GM12878 (cell line): ENCODE results near the gene ADAMTSL5. TPM values are rescaled to one million over a fixed set of nuclear protein-coding genes. Genes with fewer than 3 reads are reported as not detected.
A peak's percentile ranks its signal among the peaks of the same experiment; 100 is the strongest.

ENCODE experiments used
- ATAC-seq: fragments of 200-7000 bp; cut with Tn5 transposase; 3 replicates; pipeline ENCODE4 v1.9.1; 2020; ENCODE audit warnings: mild to moderate bottlenecking, moderate library complexity
- BruUV-seq: library from RNA; stranded (reverse); fragments of 400-500 nt; replicated peaks from 2 replicates; lab custom pipeline; 2021; lab: Mats Ljungman, UMichigan
- CTCF ChIA-PET: fragments of 300-600 bp; sonication (Branson Sonifier 250); formaldehyde crosslinking; extraction: SDS; loops from one replicate; lab custom pipeline; 2021; ENCODE audit warnings: inconsistent platforms; lab: Yijun Ruan, JAX
- POLR2A ChIA-PET: fragments of 350-600 bp; formaldehyde crosslinking; extraction: SDS; loops from one replicate; lab custom pipeline; 2021; ENCODE audit warnings: inconsistent platforms; lab: Charles Lee
- RAD21 ChIA-PET: fragments of 300-600 bp; sonication (Branson Sonifier 250); formaldehyde crosslinking; loops from one replicate; lab custom pipeline; 2023; ENCODE audit warnings: antibody characterized with exemption; ENCODE audit not compliant: unreplicated experiment; lab: Charles Lee
- SMC1A ChIA-PET: fragments of 300-600 bp; sonication (Branson Sonifier 250); formaldehyde crosslinking; loops from one replicate; lab custom pipeline; 2023; ENCODE audit not compliant: unreplicated experiment, uncharacterized antibody; lab: Charles Lee
- DNase-seq: peaks from one replicate; pipeline ENCODE4 v3.0.0-alpha.2; 2011; ENCODE audit warnings: low read depth, low spot score
- FAIRE-seq: peaks from 3 replicates; lab custom pipeline; 2011; peaks lifted over from hg19 to GRCh38; lab: Jason Lieb, UNC
- H2AFZ ChIP-seq: 2 replicates; pipeline ENCODE4 v1.6.0; 2011; ENCODE audit warnings: low read depth, low read length, control low read depth; ENCODE audit not compliant: control insufficient read depth
- H3K27ac ChIP-seq: 2 replicates; pipeline ENCODE4 v1.5.1; 2011; ENCODE audit warnings: control low read depth; ENCODE audit not compliant: control insufficient read depth, insufficient read depth
- H3K27me3 ChIP-seq, 2 experiments: replicated peaks in 1 of 2; 2 replicates each; pipeline versions ENCODE4 v1.6.0 to v1.6.1; 2011; ENCODE audit warnings: low read length in 1 of 2; ENCODE audit not compliant: control insufficient read depth in 2 of 2, insufficient read depth in 2 of 2
- H3K36me3 ChIP-seq, 2 experiments: 2 replicates each; pipeline ENCODE4 v1.5.1; 2011; ENCODE audit warnings: low read length in 1 of 2; ENCODE audit not compliant: control insufficient read depth in 2 of 2, insufficient read depth in 2 of 2
- H3K4me1 ChIP-seq: 2 replicates; pipeline ENCODE4 v1.6.1; 2011; ENCODE audit warnings: mild to moderate bottlenecking, low read length, moderate library complexity, mixed read lengths; ENCODE audit not compliant: control insufficient read depth, insufficient read depth
- H3K4me2 ChIP-seq: 2 replicates; pipeline ENCODE4 v1.6.0; 2011; ENCODE audit warnings: control low read depth; ENCODE audit not compliant: control insufficient read depth, insufficient read depth
- H3K4me3 ChIP-seq: fragments of 200-600 bp; sonication (generic); 2 replicates; pipeline ENCODE4 v1.5.1; 2016
- H3K79me2 ChIP-seq: 2 replicates; pipeline ENCODE4 v1.6.0; 2011; ENCODE audit warnings: low read length; ENCODE audit not compliant: control insufficient read depth, insufficient read depth
- H3K9ac ChIP-seq: 2 replicates; pipeline ENCODE4 v1.8.0; 2011; ENCODE audit warnings: low read length, control low read depth, mixed read lengths; ENCODE audit not compliant: control insufficient read depth, insufficient read depth
- H3K9me3 ChIP-seq: replicated peaks from 3 replicates; pipeline ENCODE4 v1.5.1; 2011; ENCODE audit warnings: mild to moderate bottlenecking, low read length; ENCODE audit not compliant: control insufficient read depth, insufficient read depth
- H4K20me1 ChIP-seq: 2 replicates; pipeline ENCODE4 v1.6.0; 2011; ENCODE audit not compliant: control insufficient read depth, insufficient read depth
- ATF7 ChIP-seq: fragments of 450-650 bp; IDR thresholded peaks from 2 replicates; pipeline ENCODE4 v1.6.1; 2016; ENCODE audit warnings: low read depth, mild to moderate bottlenecking
- BHLHE40 ChIP-seq, 2 experiments: fragments of 450-650 bp in 1 of 2; IDR thresholded peaks; 2 replicates each; pipeline ENCODE4 v1.6.1; 2011 to 2017; ENCODE audit warnings: low read depth in 2 of 2, borderline replicate concordance in 1 of 2, improper control_type of control experiment in 1 of 2, low read length in 1 of 2, mild to moderate bottlenecking in 1 of 2
- BRCA1 ChIP-seq: IDR thresholded peaks from 2 replicates; pipeline ENCODE4 v1.6.1; 2011; ENCODE audit warnings: low read depth, low read length, improper control_type of control experiment
- CBX5 ChIP-seq: sonication (generic); IDR thresholded peaks from 2 replicates; pipeline ENCODE4 v1.6.1; 2016; ENCODE audit warnings: low read depth, moderate library complexity, mild to moderate bottlenecking, inconsistent platforms
- CHD1 ChIP-seq: IDR thresholded peaks from 2 replicates; pipeline ENCODE4 v1.6.1; 2012; ENCODE audit warnings: low read depth, low read length, improper control_type of control experiment
- FOXK2 ChIP-seq: fragments of 450-650 bp; IDR thresholded peaks from 2 replicates; pipeline ENCODE4 v1.6.1; 2017; ENCODE audit warnings: mild to moderate bottlenecking, moderate library complexity
- HDGF ChIP-seq: fragments of 450-650 bp; IDR thresholded peaks from 2 replicates; pipeline ENCODE4 v1.6.1; 2016; ENCODE audit warnings: antibody characterized with exemption
- IRF4 ChIP-seq: IDR thresholded peaks from 2 replicates; pipeline ENCODE4 v1.6.1; 2011; ENCODE audit warnings: low read depth, low read length
- JUND ChIP-seq: IDR thresholded peaks from 2 replicates; pipeline ENCODE4 v1.6.1; 2012; ENCODE audit warnings: low read depth, mild to moderate bottlenecking, low read length, improper control_type of control experiment, moderate library complexity
- NBN ChIP-seq: fragments of 450-650 bp; IDR thresholded peaks from 2 replicates; pipeline ENCODE4 v1.6.1; 2016
- NFYB ChIP-seq: IDR thresholded peaks from 2 replicates; pipeline ENCODE4 v1.6.1; 2011; ENCODE audit warnings: low read depth, mild to moderate bottlenecking, low read length, improper control_type of control experiment, moderate library complexity; ENCODE audit not compliant: insufficient read depth
- RFX5 ChIP-seq: IDR thresholded peaks from 2 replicates; pipeline ENCODE4 v1.6.1; 2011; ENCODE audit warnings: low read depth, low read length, improper control_type of control experiment
- RUNX3 ChIP-seq: IDR thresholded peaks from 2 replicates; pipeline ENCODE4 v1.6.1; 2012; ENCODE audit warnings: low read length, inconsistent platforms
- SMARCA5 ChIP-seq: fragments of 450-650 bp; IDR thresholded peaks from 2 replicates; pipeline ENCODE4 v1.6.1; 2017; ENCODE audit warnings: mild to moderate bottlenecking
- STAT1 ChIP-seq: fragments of 450-650 bp; conservative IDR thresholded peaks from 2 replicates; pipeline ENCODE4 v1.6.1; 2014; ENCODE audit warnings: antibody characterized with exemption, mild to moderate bottlenecking
- SUZ12 ChIP-seq: fragments of 200-600 bp; sonication (generic); IDR thresholded peaks from one replicate; pipeline ENCODE4 v1.6.1; 2018; ENCODE audit warnings: antibody characterized with exemption, mild to moderate bottlenecking; ENCODE audit not compliant: unreplicated experiment
- ZNF207 ChIP-seq: fragments of 450-650 bp; IDR thresholded peaks from 2 replicates; pipeline ENCODE4 v1.6.1; 2014; ENCODE audit warnings: antibody characterized with exemption, mild to moderate bottlenecking, borderline replicate concordance
- ZSCAN29 ChIP-seq: fragments of 450-650 bp; IDR thresholded peaks from 2 replicates; pipeline ENCODE4 v1.6.1; 2017; ENCODE audit warnings: mild to moderate bottlenecking, moderate library complexity
- WGBS: methylation state at CpG from one replicate; pipeline ENCODE4 v1.1.6; 2016; ENCODE audit warnings: low lambda C conversion rate; ENCODE audit not compliant: insufficient replicate concordance, insufficient coverage; ENCODE audit errors: missing lambda C conversion rate; 5-methylcytosine and 5-hydroxymethylcytosine counted together
- in situ Hi-C: fragments of 300-500 bp; cut with MboI; formaldehyde crosslinking; loops from 9 replicates; pipeline ENCODE4 v1.14.3; 2018; ENCODE audit warnings: mixed read lengths
- intact Hi-C: fragments of 100-400 bp; cut with micrococcal nuclease; formaldehyde crosslinking; loops from one replicate; pipeline ENCODE4 v1.14.2; 2022; ENCODE audit not compliant: unreplicated experiment
- polyA plus RNA-seq, 11 experiments: library from polyadenylated mRNA; depleted of rRNA in 4 of 11; unstranded in 6 of 11; stranded (reverse) in 5 of 11; fragments of >200 nt; fragmentation: Nextera tagmentation in 4 of 11; fragmentation: Illumina TruSeq in 1 of 11; extraction: Ambion mirVana in 4 of 11; extraction: Trizol in 1 of 11; gene quantifications; 1 replicate in 1 of 11; 2 replicates in 10 of 11; pipeline versions ENCODE4 v1.2.1 to v1.2.3, GENCODE V29; 2011 to 2016; ENCODE audit warnings: inconsistent platforms in 2 of 11, missing spikeins in 2 of 11, low read depth in 1 of 11
- total RNA-seq, 4 experiments: library from RNA; depleted of rRNA in 3 of 4; stranded (reverse); fragments of >200 nt in 3 of 4; fragmentation: Illumina TruSeq in 1 of 4; extraction: Trizol in 1 of 4; gene quantifications; 2 replicates each; pipeline versions ENCODE4 v1.2.1 to v1.2.3, GENCODE V29; 2013 to 2021
- TF ChIP-seq, protein P1 (sequence below): fragments of 450-650 bp; IDR thresholded peaks from 2 replicates; pipeline ENCODE4 v1.6.1; 2018; ENCODE audit warnings: borderline replicate concordance, mild to moderate bottlenecking; ENCODE audit not compliant: partially characterized antibody

ADAMTSL5 gene
- total and polyA plus RNA-seq, 10 of the 15 experiments (the other 5 are each of a cell fraction or from before 2014, with no cell fraction given) = 0.04 to 0.83 (median 0.32) TPM; not detected in 4

DNA sequence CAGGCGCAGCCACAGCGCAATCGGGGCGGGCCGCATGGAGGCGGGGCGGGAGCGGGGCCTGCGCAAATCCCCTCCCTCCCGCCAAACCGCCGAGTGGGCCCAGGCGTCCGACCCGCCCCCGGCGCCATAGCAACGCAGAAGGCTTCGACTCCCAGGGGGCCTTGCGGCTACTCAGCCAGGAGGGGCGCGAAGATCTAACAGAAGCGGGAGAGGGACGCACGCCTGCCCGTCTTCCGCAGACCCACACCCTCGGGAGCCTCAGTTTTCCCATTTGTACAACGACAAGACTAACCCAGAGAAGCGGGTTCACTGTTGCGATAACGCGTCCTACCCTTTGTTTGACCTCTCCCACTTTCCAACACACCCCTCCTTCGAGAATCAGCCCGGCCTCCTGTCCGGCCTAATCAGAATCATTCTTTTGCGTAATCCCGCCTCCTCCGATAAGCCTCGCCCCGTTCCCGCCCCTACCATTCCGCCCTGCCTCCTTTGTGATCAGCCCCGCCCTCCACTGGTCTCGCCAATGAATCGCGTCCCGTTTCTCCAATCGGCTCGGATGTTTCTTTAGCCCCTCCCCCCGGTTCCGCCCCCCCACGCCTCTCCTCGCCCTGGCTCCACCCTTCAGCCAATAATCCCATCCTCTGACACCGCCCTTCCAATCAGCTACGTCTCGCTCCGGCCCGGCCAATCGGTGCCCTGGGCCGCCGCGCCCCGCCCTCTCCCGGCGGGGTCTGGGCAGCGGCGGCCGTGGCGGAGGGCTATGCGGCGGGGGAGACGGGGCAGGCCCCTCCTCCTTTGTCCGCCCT lies 22.3 kb downstream of the ADAMTSL5 start, which contains the start of gene PCSK4:
TSS of gene PCSK4 (minus strand) at position 40 of the 803 bp plus-strand sequence. CDS start at position 36, 4 bp downstream.
- Histone ChIP-seq H3K9ac (peak within 1 kb of the TSS; percentile 52; the same call in 1 of the 2 replicates), H3K27me3 (no peaks in the 10 kb centered on the region; a peak in 1 of 4 replicates), H3K4me1 (no peaks in the 10 kb centered on the region; the same call in 1 of the 2 replicates), H3K4me2 (peak within 1 kb of the TSS; percentile 87), H3K36me3 (no peaks in the 10 kb centered on the region), H3K27ac (no peak within 1 kb of the TSS), H2AFZ (peak within 1 kb of the TSS; percentile 89), H3K79me2 (no peaks in the 10 kb centered on the region), H3K4me3 (peak within 1 kb of the TSS; percentile 65; the same call in 1 of the 2 replicates), H3K9me3 (no peaks in the 10 kb centered on the region), H4K20me1 (no peaks in the 10 kb centered on the region)
- FAIRE-seq (peak; percentile 99), DNase-seq (peak; percentile 87), ATAC-seq (peak; percentile 96)
- no TSS peak for BruUV-seq
- under 1% methylated on average over 66 of the region's 74 CpGs for WGBS
- in situ Hi-C loops = no loop called here
- ChIA-PET POLR2A (interaction anchor here (0.6 to 1.3 kb wide), 3 partner anchors 13 to 102 kb away, joined by 3 to 5 read pairs (median 3); partner anchors contain the start of gene MBD3), RAD21 (interaction anchor here (0.9 kb wide), 1 partner anchor 159 kb away, joined by 3 read pairs; no protein-coding TSS in a partner anchor), SMC1A (interaction anchor here (0.6 kb wide), 1 partner anchor 11 kb away, joined by 3 read pairs; no protein-coding TSS in a partner anchor), CTCF (interaction anchor here (1.0 kb wide), 1 partner anchor 56 kb away, joined by 3 read pairs; no protein-coding TSS in a partner anchor)
- intact Hi-C loops = no loop called here
- peak; percentile 76; the same call in 1 of the 2 replicates for TF ChIP-seq JUND
- 0 out of 2 replicates have a peak, but pooled peaks have one; percentile 47 for TF ChIP-seq STAT1
- TF ChIP-seq ATF7 = peak; percentile 98
- TF ChIP-seq RUNX3 = peak; percentile 42; the same call in 1 of the 2 replicates
- TF ChIP-seq SMARCA5 = peak; percentile 67
- TF ChIP-seq SUZ12 = no peak
- no peak for TF ChIP-seq BRCA1
- TF ChIP-seq, protein P1, sequence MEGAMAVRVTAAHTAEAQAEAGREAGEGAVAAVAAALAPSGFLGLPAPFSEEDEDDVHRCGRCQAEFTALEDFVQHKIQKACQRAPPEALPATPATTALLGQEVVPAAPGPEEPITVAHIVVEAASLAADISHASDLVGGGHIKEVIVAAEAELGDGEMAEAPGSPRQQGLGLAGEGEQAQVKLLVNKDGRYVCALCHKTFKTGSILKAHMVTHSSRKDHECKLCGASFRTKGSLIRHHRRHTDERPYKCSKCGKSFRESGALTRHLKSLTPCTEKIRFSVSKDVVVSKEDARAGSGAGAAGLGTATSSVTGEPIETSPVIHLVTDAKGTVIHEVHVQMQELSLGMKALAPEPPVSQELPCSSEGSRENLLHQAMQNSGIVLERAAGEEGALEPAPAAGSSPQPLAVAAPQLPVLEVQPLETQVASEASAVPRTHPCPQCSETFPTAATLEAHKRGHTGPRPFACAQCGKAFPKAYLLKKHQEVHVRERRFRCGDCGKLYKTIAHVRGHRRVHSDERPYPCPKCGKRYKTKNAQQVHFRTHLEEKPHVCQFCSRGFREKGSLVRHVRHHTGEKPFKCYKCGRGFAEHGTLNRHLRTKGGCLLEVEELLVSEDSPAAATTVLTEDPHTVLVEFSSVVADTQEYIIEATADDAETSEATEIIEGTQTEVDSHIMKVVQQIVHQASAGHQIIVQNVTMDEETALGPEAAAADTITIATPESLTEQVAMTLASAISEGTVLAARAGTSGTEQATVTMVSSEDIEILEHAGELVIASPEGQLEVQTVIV = peak; percentile 25
- TF ChIP-seq BHLHE40 (IDR thresholded peaks at IDR 0.05; ENCODE audit: borderline replicate concordance in 1 of 2, low read depth in 2 of 2, low read length in 1 of 2) = peak; percentile 51 to 84; a peak in 2 of 4 replicates
- TF ChIP-seq ZSCAN29 = no peak
- no peak for TF ChIP-seq CBX5
- peak; percentile 69; the same call in 1 of the 2 replicates for TF ChIP-seq ZNF207
- TF ChIP-seq NFYB = peak; percentile 83
- peak; percentile 93 for TF ChIP-seq NBN
- 0 out of 2 replicates have a peak, but pooled peaks have one; percentile 19 for TF ChIP-seq IRF4
- TF ChIP-seq CHD1 = peak; percentile 90
- peak; percentile 99 for TF ChIP-seq HDGF
- peak; percentile 95 for TF ChIP-seq FOXK2
- 0 out of 2 replicates have a peak, but pooled peaks have one; percentile 46 for TF ChIP-seq RFX5
